NCI-H1694 treated with DMSO at 0.1 percent for 48 hours (cell line): Measurements from ENCODE around the gene CEP63.

ENCODE experiments used
- DNase-seq: peaks from one replicate; lab custom pipeline; 2025; lab: John Stamatoyannopoulos, UW

CEP63 gene

DNA sequence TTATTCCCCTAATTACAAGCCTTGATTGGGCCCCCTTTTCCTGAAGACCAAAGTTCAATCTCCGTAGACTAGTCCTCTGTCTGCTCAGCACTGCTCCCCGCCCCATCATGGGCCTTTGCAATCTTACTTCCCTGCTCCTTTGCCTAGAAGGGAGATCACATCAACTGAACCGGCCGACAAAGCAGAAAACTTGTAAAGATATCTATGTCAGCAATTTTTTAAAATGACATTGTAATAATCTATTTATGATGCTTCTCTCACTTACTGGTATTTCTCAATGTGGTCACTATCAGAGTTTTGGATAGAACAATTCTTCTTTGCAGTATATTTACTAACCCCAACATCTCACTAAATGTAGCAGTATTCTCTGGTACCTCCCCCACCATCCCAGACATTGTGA lies 17.3 kb upstream of the CEP63 start:
- no peak for DNase-seq

DNA sequence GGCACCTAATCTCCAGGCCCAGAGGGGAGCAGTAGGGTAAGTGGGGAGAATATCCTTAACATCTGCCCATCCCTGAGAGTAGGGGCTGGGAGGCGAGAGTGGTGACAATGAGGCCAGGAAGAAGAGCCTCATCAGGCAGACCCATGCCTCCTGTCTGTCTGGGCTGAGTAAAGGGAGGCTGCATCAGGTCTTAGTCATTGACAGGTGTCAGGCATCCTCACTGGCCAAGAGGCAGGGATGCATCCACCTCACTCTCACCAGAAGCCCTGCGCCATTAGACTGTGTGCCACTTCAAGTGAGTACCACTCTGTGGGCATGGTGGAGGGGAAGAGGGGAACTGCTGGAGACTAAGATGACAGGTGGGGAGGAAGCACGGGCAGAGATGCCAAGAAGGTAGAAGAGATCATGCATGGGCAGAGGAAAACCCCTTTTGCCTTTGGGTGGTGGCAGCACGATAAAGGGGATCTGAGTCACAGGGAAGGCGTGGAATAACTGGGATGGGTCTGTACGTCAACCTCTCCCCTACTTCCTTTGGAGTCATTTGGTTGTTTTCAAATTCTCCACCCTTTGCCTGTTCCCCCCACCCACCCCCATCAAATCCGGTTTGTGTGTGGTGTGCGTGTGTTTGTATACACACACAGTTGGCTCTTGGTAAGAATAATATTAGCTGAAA lies 14.2 kb upstream of the CEP63 start:
- DNase-seq, result no peak

- DNase-seq, result no peak
These were observed 13.0 kb upstream of the CEP63 start for GRCh38 chr3:134472831-134473230.

DNA sequence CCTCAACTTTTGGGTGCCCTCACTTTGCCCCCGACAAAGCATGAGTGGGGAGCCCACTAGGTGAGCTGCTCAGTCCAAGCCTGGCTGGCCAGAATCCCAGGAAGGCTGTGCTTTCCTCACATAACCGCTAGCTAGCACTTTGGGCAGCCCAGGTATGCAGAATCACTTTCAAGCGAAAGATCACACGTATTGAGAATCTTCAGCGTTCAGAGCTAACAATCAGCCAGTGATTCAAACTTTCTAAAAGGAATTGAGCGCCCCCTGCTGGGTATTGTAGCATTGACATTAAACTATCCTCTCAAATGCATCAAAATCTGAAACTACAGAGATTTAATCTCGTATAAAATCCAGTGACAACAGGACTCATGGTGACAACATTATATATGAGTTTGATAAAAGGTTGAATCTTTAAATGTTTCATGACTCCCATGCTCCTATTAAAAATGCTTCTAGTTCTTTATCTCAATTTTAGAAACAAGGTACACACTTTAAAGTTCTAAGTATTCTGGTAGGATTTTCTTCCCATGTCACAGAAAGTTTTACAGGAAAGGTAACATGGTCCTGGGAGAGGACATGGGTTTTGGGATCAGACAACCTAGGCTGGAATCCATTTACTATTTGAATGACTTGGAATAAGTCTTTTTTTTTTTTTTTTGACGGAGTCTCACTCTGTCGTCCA lies 11.8 kb upstream of the CEP63 start:
- peak; percentile 76 for DNase-seq

DNA sequence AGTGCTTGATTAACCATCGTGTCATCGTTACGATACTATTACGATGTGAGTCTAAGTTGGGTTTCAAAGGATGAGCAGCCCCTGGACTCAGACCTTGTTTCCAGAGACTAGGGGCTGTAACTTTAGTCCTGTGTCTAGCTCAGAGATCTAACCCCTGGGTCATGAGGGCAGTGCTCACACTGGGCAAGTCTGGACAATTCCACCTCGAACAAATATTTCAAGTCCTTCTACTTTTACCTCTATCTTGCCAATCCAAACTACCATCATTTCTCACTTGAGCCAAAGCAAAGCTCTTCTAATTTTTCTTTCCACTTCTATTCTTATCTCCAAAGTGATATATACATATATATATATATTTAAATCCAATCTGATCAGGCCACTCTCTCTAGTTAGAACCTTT lies 10.9 kb upstream of the CEP63 start:
- DNase-seq, result no peak

DNA sequence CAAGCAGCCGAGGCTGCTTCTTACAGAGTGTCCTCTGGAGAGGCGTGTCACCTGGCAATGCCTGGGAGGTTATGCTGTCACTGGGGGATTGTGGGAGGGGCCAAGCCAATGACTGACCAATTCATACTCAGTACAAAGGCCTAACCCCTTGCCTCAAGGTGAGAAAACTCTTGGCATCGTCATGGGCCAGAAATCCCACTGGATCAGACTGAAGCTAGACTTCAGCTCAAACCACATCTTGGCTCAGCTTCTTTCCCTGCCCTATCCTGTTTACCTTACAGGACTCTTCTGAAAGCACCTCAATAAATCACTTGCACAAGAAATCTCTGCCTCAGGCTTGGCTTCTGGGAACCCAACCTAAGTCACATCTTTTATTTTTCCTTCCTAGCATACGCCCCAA lies 9.6 kb upstream of the CEP63 start:
- no peak for DNase-seq

DNA sequence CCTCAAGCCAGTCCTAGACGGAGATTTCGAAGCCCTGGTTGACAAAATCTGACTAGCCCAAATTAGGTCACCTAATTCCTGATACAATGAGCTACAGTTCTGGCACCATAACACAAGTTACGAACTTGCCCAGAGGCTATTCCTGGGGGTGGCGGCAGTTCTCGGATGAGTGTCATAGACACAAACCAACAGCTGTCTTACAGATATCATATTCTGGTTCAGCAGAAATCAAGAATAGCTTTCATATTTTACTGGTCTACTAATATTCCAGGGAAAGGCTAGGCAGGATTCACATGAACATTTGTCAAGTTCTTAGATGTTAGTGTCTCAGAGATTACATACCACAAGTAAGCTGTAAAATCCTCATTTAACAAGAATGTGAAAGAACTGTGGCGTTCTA lies 8.9 kb upstream of the CEP63 start:
- no peak for DNase-seq

GRCh38 chr3:134477938-134478337 lies 7.9 kb upstream of the CEP63 start:
- DNase-seq, result no peak

DNA sequence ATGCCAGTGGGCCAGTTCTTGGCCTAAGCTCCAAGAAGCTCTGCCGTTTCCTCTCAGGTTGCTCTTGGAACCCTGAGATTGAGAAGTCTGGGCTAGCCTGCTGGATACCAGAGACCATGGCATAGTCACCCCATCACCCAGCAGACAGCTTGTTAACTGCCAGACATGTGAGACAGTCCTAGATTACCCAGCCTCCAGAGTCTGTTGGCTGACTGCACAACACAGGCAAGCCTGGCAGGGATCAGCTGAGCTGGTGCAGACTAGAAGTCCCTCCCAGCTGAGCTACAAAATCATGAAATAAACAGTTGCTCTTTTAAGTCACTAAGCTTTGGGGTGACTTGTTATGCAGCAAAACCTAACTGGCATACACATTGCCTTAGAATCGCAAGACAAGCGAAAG lies 5.3 kb upstream of the CEP63 start:
- DNase-seq, result no peak

GRCh38 chr3:134481166-134481565 lies 4.7 kb upstream of the CEP63 start:
- no peak for DNase-seq

- DNase-seq, result no peak
These were observed 3.2 kb upstream of the CEP63 start for GRCh38 chr3:134482622-134483021.

DNA sequence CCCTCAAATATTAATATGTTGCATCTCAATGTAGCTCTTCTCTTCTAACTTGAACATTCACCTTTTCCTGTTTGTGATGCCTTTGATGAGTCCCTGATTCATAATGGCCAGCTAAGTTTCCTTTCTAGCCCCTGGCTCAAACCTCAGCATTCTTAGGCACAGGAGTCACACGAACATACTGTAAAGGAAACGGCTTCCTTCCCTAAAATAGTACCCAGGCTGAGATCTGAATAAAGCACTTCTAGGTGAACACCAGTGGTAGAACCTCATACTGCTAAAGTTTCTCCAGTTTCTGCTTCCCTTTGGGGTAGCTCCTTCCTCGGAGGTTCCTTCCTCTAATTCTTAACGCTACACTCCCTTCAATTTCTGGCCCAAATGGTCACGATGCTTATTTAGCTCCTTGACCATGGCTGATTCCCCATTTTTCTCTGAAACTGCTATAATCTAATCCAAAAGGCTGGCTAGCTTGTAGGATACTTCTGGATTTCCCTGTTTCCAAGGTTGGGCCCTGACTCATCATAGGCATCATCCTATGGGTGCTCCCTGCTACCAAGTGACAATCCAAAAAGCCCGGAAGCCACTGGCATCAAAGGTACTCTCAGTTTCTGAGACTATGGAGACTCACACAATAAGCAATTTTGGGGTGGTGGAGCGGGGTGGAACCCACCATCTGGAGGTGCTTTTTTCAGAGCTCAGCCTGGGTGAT lies 2.5 kb upstream of the CEP63 start:
- DNase-seq, result no peak

- DNase-seq, result no peak
These were observed 661 bp upstream of the CEP63 start for GRCh38 chr3:134485075-134485717.

DNA sequence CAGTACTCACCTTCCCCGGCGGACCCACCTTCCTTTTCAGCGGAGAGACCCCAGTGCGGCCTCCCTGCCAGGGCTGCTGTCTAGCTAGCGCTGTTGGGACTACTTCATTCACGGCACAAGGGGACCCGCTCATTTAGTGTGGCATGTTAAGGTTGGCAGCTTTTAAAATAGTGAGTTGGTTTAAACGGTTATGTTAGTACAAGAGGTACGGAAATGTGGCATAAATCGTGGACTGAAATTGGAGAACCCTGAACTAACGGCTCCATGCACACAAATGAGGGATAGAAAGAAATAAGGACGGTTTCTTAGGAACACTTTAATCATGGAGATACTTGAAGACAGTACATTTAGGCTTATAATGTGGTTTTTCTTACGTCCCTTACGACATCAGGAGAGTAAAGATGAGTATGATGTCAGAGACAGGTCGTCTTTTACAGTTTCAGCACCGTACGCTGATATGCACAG lies 752 bp downstream of the CEP63 start:
- peak; percentile 20 for DNase-seq

DNA sequence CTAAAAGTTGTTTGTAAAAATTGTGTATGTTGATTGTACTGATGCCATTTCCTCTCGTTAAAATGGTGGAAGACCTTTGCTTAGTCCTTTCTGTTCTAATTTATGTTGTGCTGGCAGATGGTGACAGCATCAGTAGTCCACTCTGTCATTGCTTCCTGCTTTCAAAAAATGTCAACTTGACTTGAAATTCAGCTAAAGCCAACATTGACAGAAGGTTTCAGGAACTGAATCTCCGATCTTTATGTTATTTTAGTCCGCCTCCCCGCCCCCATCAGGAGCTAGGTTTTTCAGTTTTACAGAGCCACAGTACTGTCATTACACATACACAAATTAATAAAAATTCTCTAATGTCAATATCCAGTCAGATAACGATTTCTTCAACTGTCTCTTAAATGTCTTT lies 1.5 kb downstream of the CEP63 start:
- DNase-seq, result peak; percentile 72

DNA sequence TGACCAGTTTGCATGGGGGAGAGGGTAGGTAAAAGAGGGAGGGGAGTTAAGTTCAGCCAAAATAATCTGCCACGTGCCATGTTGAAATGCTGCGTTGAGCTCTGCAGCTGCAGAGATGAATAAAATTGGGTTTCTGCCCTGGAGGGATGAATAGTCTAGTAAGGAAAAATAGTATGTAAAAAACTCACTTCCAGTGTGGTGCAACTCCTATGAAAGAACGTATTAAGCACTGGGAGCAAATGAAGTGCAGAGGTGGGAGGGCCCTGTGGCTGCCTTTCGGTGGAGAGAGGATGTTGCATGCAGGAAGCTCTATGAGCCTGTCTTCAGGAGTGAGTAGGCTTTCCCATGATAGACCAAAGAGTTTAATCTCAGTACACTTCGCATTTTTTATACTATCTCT lies 8.6 kb downstream of the CEP63 start:
- no peak for DNase-seq

GRCh38 chr3:134495980-134496379 lies 10.1 kb downstream of the CEP63 start:
- no peak for DNase-seq

DNA sequence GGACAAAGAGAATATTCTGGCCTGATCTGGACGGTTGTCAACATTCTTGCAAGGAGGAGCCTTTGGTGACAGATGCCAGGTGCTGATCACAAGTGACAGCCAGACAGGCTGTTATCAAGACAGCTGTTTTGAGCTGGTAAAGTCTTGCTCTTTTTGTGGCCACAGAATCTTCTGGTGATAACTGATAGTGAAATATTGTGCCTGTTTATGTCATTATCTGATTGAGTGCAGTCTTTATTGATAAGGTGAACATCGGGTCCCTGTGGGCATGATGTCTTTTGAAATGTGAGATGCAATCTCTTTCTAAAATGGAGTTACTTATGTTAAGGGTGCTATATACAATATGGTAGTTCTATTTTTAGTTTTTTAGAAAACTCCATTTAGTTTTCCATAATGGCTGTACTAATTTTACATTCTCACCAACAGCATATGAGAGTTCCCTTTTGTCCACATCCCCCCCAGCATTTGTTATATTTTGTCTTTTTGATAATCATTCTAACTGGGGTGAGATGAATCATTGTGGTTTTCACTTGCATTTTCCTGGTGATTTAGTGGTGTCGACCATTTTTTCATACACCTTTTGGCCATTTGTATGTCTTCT lies 10.7 kb downstream of the CEP63 start:
- no peak for DNase-seq

GRCh38 chr3:134503266-134503665 lies 17.4 kb downstream of the CEP63 start:
- DNase-seq, result no peak

- no peak for DNase-seq
These were observed 18.3 kb downstream of the CEP63 start for GRCh38 chr3:134504132-134504531.

DNA sequence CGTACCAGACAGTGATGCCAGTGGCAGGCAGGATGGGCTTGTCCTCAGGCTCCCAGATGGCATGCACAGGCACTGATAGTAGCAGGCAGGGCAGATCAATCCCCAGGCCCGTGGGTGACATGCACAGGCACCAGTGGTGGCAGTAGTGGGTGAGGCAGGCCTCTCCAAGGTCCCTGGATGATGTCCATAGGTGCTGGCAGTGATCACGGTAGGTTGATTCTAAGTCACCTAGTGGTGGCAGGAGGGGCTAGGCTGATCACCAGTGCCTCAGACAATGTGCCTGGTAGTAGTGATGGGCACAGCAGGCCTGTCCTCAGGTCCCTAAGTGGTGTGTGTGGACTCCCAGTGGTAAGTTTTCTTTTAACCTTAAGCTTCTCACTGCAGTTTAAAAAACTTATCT lies 19.6 kb downstream of the CEP63 start:
- no peak for DNase-seq

DNA sequence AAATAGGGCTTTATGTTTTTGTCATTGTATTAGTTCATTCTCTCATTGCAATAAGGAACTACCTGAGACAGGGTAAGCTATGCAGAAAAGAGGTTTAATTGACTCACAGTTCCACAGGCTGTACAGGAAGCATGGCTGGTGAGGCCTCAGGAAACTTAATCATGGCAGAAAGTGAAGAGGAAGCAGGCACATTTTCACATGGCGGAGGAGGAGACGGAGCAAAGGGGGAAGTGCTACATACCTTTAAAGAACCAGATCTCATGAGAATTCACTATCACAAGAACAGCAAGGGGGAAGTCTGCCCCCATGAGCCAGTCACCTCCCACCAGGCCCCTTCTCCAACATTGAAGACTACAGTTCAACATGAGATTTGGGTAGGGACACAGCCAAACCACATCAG lies 25.6 kb downstream of the CEP63 start:
- DNase-seq, result no peak
